Parathyroid adenoma (tissue), 2 donors: ENCODE results near the gene GRIK4.

Experiments
- H2AFZ ChIP-seq: fragments of 300-600 bp; sonication (generic); one replicate; pipeline ENCODE4 v1.7.0; 2017; ENCODE audit warnings: antibody characterized with exemption, mild to moderate bottlenecking
- H3K27ac ChIP-seq: fragments of 300-600 bp; sonication (generic); one replicate; pipeline ENCODE4 v1.7.0; 2017
- H3K27me3 ChIP-seq: fragments of 300-600 bp; sonication (generic); one replicate; pipeline ENCODE4 v1.7.0; 2017; ENCODE audit warnings: low read length; ENCODE audit not compliant: control insufficient read depth, insufficient read depth
- H3K36me3 ChIP-seq: fragments of 300-600 bp; sonication (generic); one replicate; pipeline ENCODE4 v1.7.0; 2017; ENCODE audit warnings: low read length; ENCODE audit not compliant: control insufficient read depth, insufficient read depth
- H3K4me1 ChIP-seq: fragments of 300-600 bp; sonication (generic); one replicate; pipeline ENCODE4 v1.7.0; 2017; ENCODE audit warnings: control low read depth
- H3K4me2 ChIP-seq: fragments of 300-600 bp; sonication (generic); one replicate; pipeline ENCODE4 v1.7.0; 2017; ENCODE audit warnings: low read length
- H3K4me3 ChIP-seq: fragments of 300-600 bp; sonication (generic); one replicate; pipeline ENCODE4 v1.7.0; 2017; ENCODE audit warnings: low read depth, low read length
- H3K79me2 ChIP-seq: fragments of 300-600 bp; sonication (generic); one replicate; pipeline ENCODE4 v1.7.0; 2017; ENCODE audit warnings: control low read depth
- H3K9ac ChIP-seq: fragments of 300-600 bp; sonication (generic); one replicate; pipeline ENCODE4 v1.7.0; 2017; ENCODE audit warnings: mild to moderate bottlenecking
- H3K9me3 ChIP-seq: fragments of 300-600 bp; sonication (generic); one replicate; pipeline ENCODE4 v1.7.0; 2017; ENCODE audit warnings: low read length; ENCODE audit not compliant: control insufficient read depth
- CTCF ChIP-seq: fragments of 300-600 bp; sonication (generic); IDR thresholded peaks from one replicate; pipeline ENCODE4 v1.7.0; 2017; ENCODE audit warnings: antibody characterized with exemption, mild to moderate bottlenecking
- donor health status: primary hyperparathyroidism.

GRIK4 gene

GRCh38 chr11:120563703-120564572 is 52.4 kb downstream of the GRIK4 start:
- no peaks in the 10 kb centered on the region for H3K79me2 ChIP-seq
- no peaks in the 10 kb centered on the region for H3K4me1 ChIP-seq
- H3K9ac ChIP-seq = no peak overlapping the region
- no peaks in the 10 kb centered on the region for H3K27me3 ChIP-seq
- H3K27ac ChIP-seq = no peak overlapping the region
- H3K36me3 ChIP-seq = no peaks in the 10 kb centered on the region
- peak overlapping the region; percentile 42 for H2AFZ ChIP-seq
- TF ChIP-seq CTCF = no peak
- no peak overlapping the region for H3K4me2 ChIP-seq
- H3K9me3 ChIP-seq = no peaks in the 10 kb centered on the region
- H3K4me3 ChIP-seq = no peak overlapping the region

GRCh38 chr11:120564573-120565311 is 53.2 kb downstream of the GRIK4 start:
- Histone ChIP-seq H3K79me2 (no peaks in the 10 kb centered on the region), H3K9ac (no peak overlapping the region), H3K4me3 (no peak overlapping the region), H3K27ac (no peak overlapping the region), H3K4me1 (no peaks in the 10 kb centered on the region), H3K9me3 (no peaks in the 10 kb centered on the region), H2AFZ (peak overlapping the region; percentile 56), H3K27me3 (no peaks in the 10 kb centered on the region), H3K36me3 (no peaks in the 10 kb centered on the region), H3K4me2 (no peak overlapping the region)
- no peak for TF ChIP-seq CTCF

GRCh38 chr11:120565466-120566155 is 54.1 kb downstream of the GRIK4 start:
- Histone ChIP-seq H3K36me3 (no peaks in the 10 kb centered on the region), H3K4me2 (no peak overlapping the region), H3K9ac (no peak overlapping the region), H3K27me3 (no peaks in the 10 kb centered on the region), H2AFZ (no peak overlapping the region), H3K79me2 (no peaks in the 10 kb centered on the region), H3K4me1 (no peaks in the 10 kb centered on the region), H3K4me3 (no peak overlapping the region), H3K9me3 (no peaks in the 10 kb centered on the region), H3K27ac (no peak overlapping the region)
- no peak for TF ChIP-seq CTCF

- no peak overlapping the region for H3K4me3 ChIP-seq
- H3K9ac ChIP-seq = no peak overlapping the region
- no peak overlapping the region for H3K27ac ChIP-seq
- no peaks in the 10 kb centered on the region for H3K27me3 ChIP-seq
- H3K79me2 ChIP-seq = no peaks in the 10 kb centered on the region
- no peak for TF ChIP-seq CTCF
- no peaks in the 10 kb centered on the region for H3K9me3 ChIP-seq
- H2AFZ ChIP-seq = no peak overlapping the region
- H3K4me2 ChIP-seq = no peak overlapping the region
- no peaks in the 10 kb centered on the region for H3K4me1 ChIP-seq
- no peaks in the 10 kb centered on the region for H3K36me3 ChIP-seq
Measured at GRCh38 chr11:120566176-120566575, 54.6 kb downstream of the GRIK4 start.
